Suprapubic skin (tissue), 4 donors: ENCODE results near the gene OSTC. TPM values are rescaled to one million over a fixed set of nuclear protein-coding genes. Genes with fewer than 3 reads are reported as not detected.

ENCODE experiments used
- DNase-seq, 2 donors: peaks; one replicate each; pipeline ENCODE4 v3.0.0-alpha.2; 2019; ENCODE audit warnings: low spot score in 2 of 2
- H3K27ac ChIP-seq: fragments of 200-600 bp; sonication (generic); one replicate; pipeline ENCODE4 v1.5.1; 2019
- H3K27me3 ChIP-seq: fragments of 200-600 bp; sonication (generic); one replicate; pipeline ENCODE4 v1.5.1; 2019
- H3K36me3 ChIP-seq: fragments of 200-600 bp; sonication (generic); one replicate; pipeline ENCODE4 v1.5.1; 2019
- H3K4me1 ChIP-seq: fragments of 200-600 bp; sonication (generic); one replicate; pipeline ENCODE4 v1.5.1; 2019
- H3K4me3 ChIP-seq: fragments of 200-600 bp; sonication (generic); one replicate; pipeline ENCODE4 v1.5.1; 2019; ENCODE audit warnings: mild to moderate bottlenecking
- H3K9me3 ChIP-seq: fragments of 200-600 bp; sonication (generic); one replicate; pipeline ENCODE4 v1.5.1; 2019
- CTCF ChIP-seq, 2 donors: fragments of 200-600 bp in 1 of 2; fragments of 450-650 bp in 1 of 2; sonication (generic) in 1 of 2; IDR thresholded peaks; one replicate each; pipeline ENCODE4 v1.5.1; 2016 to 2019; ENCODE audit warnings: antibody characterized with exemption in 2 of 2, mild to moderate bottlenecking in 1 of 2, moderate library complexity in 1 of 2
- EP300 ChIP-seq: sonication (generic); formaldehyde crosslinking; IDR thresholded peaks from one replicate; pipeline ENCODE4 v1.6.1; 2017; ENCODE audit warnings: antibody characterized with exemption
- POLR2A ChIP-seq, 2 donors: fragments of 450-650 bp; IDR thresholded peaks; one replicate each; pipeline ENCODE4 v1.6.1; 2017; ENCODE audit warnings: antibody characterized with exemption in 2 of 2, mild to moderate bottlenecking in 2 of 2, moderate library complexity in 2 of 2
- POLR2AphosphoS5 ChIP-seq, 3 donors: sonication (generic); formaldehyde crosslinking; IDR thresholded peaks; one replicate each; pipeline ENCODE4 v1.6.1; 2017; ENCODE audit warnings: antibody characterized with exemption in 3 of 3
- WGBS: methylation state at CpG from one replicate; pipeline ENCODE4 v1.1.5; 2018; 5-methylcytosine and 5-hydroxymethylcytosine counted together
- total RNA-seq, 4 donors: library from RNA; depleted of rRNA; stranded (reverse); fragments of >200 nt; gene quantifications; one replicate each; pipeline ENCODE4 v1.1.0, GENCODE V29; 2016

The OSTC gene
- total RNA-seq = 10 to 100 TPM; 23.7 to 60.2 (median 39.4) TPM

GRCh38 chr4:108650212-108651013 is at the start of gene OSTC:
Gene OSTC, plus strand, starts transcription at chr4:108650599. Its CDS starts 57 bp downstream, at chr4:108650656.
- Histone ChIP-seq H3K36me3 (no peaks in the 10 kb centered on the region), H3K9me3 (no peaks in the 10 kb centered on the region), H3K4me1 (peaks cover 28% of the 10 kb centered on the region), H3K27me3 (no peaks in the 10 kb centered on the region), H3K27ac (peak within 1 kb of the TSS; percentile 92), H3K4me3 (peak within 1 kb of the TSS; percentile 90)
- WGBS = under 1% methylated on average over 34 of the region's 45 CpGs
- DNase-seq = peak; percentile 96 to 97
- peak in 1 of 2 donors; percentile 64 for TF ChIP-seq POLR2A (IDR thresholded peaks at IDR 0.05)
- TF ChIP-seq CTCF (IDR thresholded peaks at IDR 0.05) = no peak
- TF ChIP-seq EP300 = no peak
- TF ChIP-seq POLR2AphosphoS5 (IDR thresholded peaks at IDR 0.05) = peak in 2 of 3 donors; percentile 5 to 75

DNA sequence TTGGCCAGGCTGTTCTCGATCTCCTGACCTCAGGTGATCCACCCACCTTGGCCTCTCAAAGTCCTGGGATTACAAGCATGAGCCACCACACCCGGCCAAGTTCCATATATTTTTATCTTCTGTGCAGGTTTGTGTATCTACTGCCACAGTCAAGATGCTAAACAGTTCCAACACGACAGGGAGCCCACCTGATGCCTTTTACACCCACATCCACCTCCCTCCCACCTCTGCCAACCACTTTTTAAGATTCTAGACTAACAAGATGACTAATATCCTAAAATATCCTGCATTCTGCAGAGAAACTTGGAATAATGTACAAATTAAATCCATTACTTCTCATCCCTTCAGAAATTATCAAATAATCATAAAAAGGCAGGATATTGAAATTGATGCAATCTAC is 49.3 kb upstream of the OSTC start:
- H3K4me3 ChIP-seq = no peak overlapping the region
- 75% methylated on average over 3 of the region's 3 CpGs for WGBS
- no peaks in the 10 kb centered on the region for H3K27me3 ChIP-seq
- no peaks in the 10 kb centered on the region for H3K9me3 ChIP-seq
- no peak overlapping the region for H3K27ac ChIP-seq
- no peaks in the 10 kb centered on the region for H3K4me1 ChIP-seq
- DNase-seq = no peak
- H3K36me3 ChIP-seq = no peaks in the 10 kb centered on the region
- TF ChIP-seq CTCF (IDR thresholded peaks at IDR 0.05) (no peak), EP300 (no peak), POLR2A (IDR thresholded peaks at IDR 0.05) (no peak), POLR2AphosphoS5 (IDR thresholded peaks at IDR 0.05) (no peak)

DNA sequence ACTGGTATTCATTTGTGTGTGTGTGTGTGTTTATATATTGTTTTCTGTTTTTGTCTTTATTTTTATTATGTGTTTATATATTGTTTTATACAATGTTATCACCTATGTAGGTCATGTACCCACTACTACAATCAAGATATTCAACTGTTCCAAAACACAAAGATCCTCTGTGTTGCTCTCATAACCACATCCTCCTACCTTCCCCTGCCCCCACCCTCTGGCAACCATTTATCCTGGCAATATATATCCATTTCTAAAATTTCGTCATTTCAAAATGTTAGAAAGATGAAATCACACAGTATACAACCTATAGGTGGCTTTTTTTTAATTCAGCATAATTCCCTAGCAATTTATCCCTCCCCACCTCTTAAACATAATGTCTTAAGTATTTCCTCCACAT is 48.9 kb upstream of the OSTC start:
- H3K36me3 ChIP-seq = no peaks in the 10 kb centered on the region
- no peak for DNase-seq
- H3K27me3 ChIP-seq = no peaks in the 10 kb centered on the region
- H3K4me1 ChIP-seq = no peaks in the 10 kb centered on the region
- H3K9me3 ChIP-seq = no peaks in the 10 kb centered on the region
- no peak overlapping the region for H3K27ac ChIP-seq
- no peak overlapping the region for H3K4me3 ChIP-seq
- no peak for TF ChIP-seq POLR2AphosphoS5 (IDR thresholded peaks at IDR 0.05)
- no peak for TF ChIP-seq EP300
- no peak for TF ChIP-seq CTCF (IDR thresholded peaks at IDR 0.05)
- no peak for TF ChIP-seq POLR2A (IDR thresholded peaks at IDR 0.05)
- WGBS = 61% methylated on average over 1 of the region's 1 CpG

- TF ChIP-seq POLR2A (IDR thresholded peaks at IDR 0.05) (no peak), EP300 (no peak), POLR2AphosphoS5 (IDR thresholded peaks at IDR 0.05) (no peak), CTCF (IDR thresholded peaks at IDR 0.05) (no peak)
- DNase-seq = no peak
- Histone ChIP-seq H3K27me3 (no peaks in the 10 kb centered on the region), H3K4me3 (no peak overlapping the region), H3K36me3 (no peaks in the 10 kb centered on the region), H3K27ac (no peak overlapping the region), H3K9me3 (no peaks in the 10 kb centered on the region), H3K4me1 (no peaks in the 10 kb centered on the region)
- WGBS = 80% methylated on average over 3 of the region's 3 CpGs
Observed at GRCh38 chr4:108602163-108602562, 48.2 kb upstream of the OSTC start.

- no peaks in the 10 kb centered on the region for H3K36me3 ChIP-seq
- no peaks in the 10 kb centered on the region for H3K4me1 ChIP-seq
- H3K27me3 ChIP-seq = no peaks in the 10 kb centered on the region
- WGBS = 85% methylated on average over 4 of the region's 4 CpGs
- H3K27ac ChIP-seq = no peak overlapping the region
- no peaks in the 10 kb centered on the region for H3K9me3 ChIP-seq
- TF ChIP-seq POLR2AphosphoS5 (IDR thresholded peaks at IDR 0.05) = no peak
- TF ChIP-seq CTCF (IDR thresholded peaks at IDR 0.05) = no peak
- TF ChIP-seq EP300 = no peak
- TF ChIP-seq POLR2A (IDR thresholded peaks at IDR 0.05) = no peak
- no peak for DNase-seq
- H3K4me3 ChIP-seq = no peak overlapping the region
Observed at GRCh38 chr4:108607079-108607815, 43.2 kb upstream of the OSTC start.
